Type B pancreatic cell (in vitro differentiated cells): ENCODE measurements around the gene ELP5. TPM values are rescaled to one million over a fixed set of nuclear protein-coding genes. Genes with fewer than 3 reads are reported as not detected.

Experiments used
- DNase-seq: peaks from one replicate; pipeline ENCODE4 v3.0.0; 2021; ENCODE audit warnings: mixed read lengths; ENCODE audit not compliant: unreplicated experiment; ENCODE audit errors: extremely low spot score
- H3K27ac Mint-ChIP-seq: 2 replicates; pipeline ENCODE4 v1.8.0; 2021; ENCODE audit warnings: mild to moderate bottlenecking, mixed read lengths
- H3K27me3 Mint-ChIP-seq: 2 replicates; pipeline ENCODE4 v1.8.0; 2021; ENCODE audit warnings: mixed read lengths
- H3K36me3 Mint-ChIP-seq: 2 replicates; pipeline ENCODE4 v1.8.0; 2021; ENCODE audit warnings: mixed read lengths
- H3K4me1 Mint-ChIP-seq: one replicate; pipeline ENCODE4 v1.8.0; 2021; ENCODE audit warnings: mixed read lengths; ENCODE audit not compliant: unreplicated experiment
- H3K4me3 Mint-ChIP-seq: 2 replicates; pipeline ENCODE4 v1.8.0; 2021; ENCODE audit warnings: mild to moderate bottlenecking, mixed read lengths
- H3K9me3 Mint-ChIP-seq: 2 replicates; pipeline ENCODE4 v1.8.0; 2021; ENCODE audit warnings: mixed read lengths
- CTCF ChIP-seq: fragments of 200-600 bp; sonication (generic); conservative IDR thresholded peaks from 2 replicates; pipeline ENCODE4 v1.5.0; 2021; ENCODE audit warnings: antibody characterized with exemption, mild to moderate bottlenecking
- total RNA-seq: library from RNA; stranded (reverse); gene quantifications from 2 replicates; pipeline ENCODE4 v1.2.1, GENCODE V29; 2021; ENCODE audit warnings: low replicate concordance

ELP5 gene
- total RNA-seq, 1 donor from 2014 or later, result 55.7 TPM

GRCh38 chr17:7281074-7281952 lies 29.3 kb downstream of the ELP5 start, which contains the start of gene SLC2A4:
SLC2A4 (plus strand) TSS chr17:7281718; CDS start chr17:7281935, 217 bp downstream.
- H3K4me3 Mint-ChIP-seq, result peak within 1 kb of the TSS; percentile 88
- peak; percentile 98 for DNase-seq
- H3K27me3 Mint-ChIP-seq, result peaks cover 6% of the 10 kb centered on the region
- no peaks in the 10 kb centered on the region for H3K36me3 Mint-ChIP-seq
- H3K4me1 Mint-ChIP-seq, result peaks cover 15% of the 10 kb centered on the region
- no peaks in the 10 kb centered on the region for H3K9me3 Mint-ChIP-seq
- peak within 1 kb of the TSS; percentile 83 for H3K27ac Mint-ChIP-seq
- TF ChIP-seq CTCF, result no peak

GRCh38 chr17:7281953-7282751 lies 30.1 kb downstream of the ELP5 start:
- no peak for DNase-seq
- H3K27ac Mint-ChIP-seq, result no peak overlapping the region
- H3K36me3 Mint-ChIP-seq, result no peaks in the 10 kb centered on the region

DNA sequence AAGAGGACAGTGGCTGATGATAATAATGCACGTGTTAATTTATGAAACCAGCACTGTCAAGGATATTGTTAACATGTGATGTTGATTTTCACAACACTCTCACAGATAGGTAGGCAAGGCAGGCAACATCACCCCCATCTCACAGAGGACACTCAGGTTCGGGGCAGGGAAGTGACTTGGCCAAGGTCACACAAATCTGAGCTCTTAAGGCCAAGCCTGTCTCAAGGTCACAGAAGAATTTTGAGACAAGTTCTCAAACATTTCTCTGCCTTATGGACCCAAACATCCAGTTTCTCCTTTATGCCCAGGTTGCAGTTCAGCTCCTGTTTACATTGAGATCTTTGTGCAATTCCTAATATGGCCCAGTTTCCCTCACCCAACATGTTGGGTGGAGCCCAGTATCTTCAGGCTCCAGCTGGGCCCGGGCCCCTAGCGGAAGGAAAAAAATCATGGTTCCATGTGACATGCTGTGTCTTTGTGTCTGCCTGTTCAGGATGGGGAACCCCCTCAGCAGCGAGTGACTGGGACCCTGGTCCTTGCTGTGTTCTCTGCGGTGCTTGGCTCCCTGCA lies 30.8 kb downstream of the ELP5 start:
- H3K27ac Mint-ChIP-seq, result no peak overlapping the region
- H3K27me3 Mint-ChIP-seq, result peaks cover 8% of the 10 kb centered on the region
- TF ChIP-seq CTCF, result no peak
- H3K36me3 Mint-ChIP-seq, result no peaks in the 10 kb centered on the region
- H3K4me1 Mint-ChIP-seq, result peaks cover 15% of the 10 kb centered on the region
- no peaks in the 10 kb centered on the region for H3K9me3 Mint-ChIP-seq
- H3K4me3 Mint-ChIP-seq, result peak overlapping the region; percentile 88
- no peak for DNase-seq

More at GRCh38 chr17:7281953-7282751, 30.1 kb downstream of the ELP5 start:
- Mint-ChIP-seq H3K27me3 (peaks cover 6% of the 10 kb centered on the region), H3K4me3 (peak overlapping the region; percentile 88), H3K9me3 (no peaks in the 10 kb centered on the region), H3K4me1 (peaks cover 15% of the 10 kb centered on the region)
- no peak for TF ChIP-seq CTCF

DNA sequence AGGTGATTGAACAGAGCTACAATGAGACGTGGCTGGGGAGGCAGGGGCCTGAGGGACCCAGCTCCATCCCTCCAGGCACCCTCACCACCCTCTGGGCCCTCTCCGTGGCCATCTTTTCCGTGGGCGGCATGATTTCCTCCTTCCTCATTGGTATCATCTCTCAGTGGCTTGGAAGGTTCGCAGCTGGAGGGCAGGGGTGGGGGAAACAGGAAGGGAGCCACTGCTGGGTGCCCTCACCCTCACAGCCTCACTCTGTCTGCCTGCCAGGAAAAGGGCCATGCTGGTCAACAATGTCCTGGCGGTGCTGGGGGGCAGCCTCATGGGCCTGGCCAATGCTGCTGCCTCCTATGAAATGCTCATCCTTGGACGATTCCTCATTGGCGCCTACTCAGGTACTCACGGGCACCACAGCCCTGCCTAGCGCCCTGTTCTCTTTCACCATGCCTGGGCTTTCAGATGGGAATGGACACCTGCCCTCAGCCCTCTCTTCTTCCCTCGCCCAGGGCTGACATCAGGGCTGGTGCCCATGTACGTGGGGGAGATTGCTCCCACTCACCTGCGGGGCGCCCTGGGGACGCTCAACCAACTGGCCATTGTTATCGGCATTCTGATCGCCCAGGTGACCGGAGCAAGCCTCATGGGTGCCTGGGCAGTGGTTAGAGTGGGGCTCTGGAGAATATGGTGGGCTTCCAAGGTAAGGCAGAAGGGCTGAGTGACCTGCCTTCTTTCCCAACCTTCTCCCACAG lies 31.6 kb downstream of the ELP5 start:
- Mint-ChIP-seq H3K27me3 (peaks cover 14% of the 10 kb centered on the region), H3K9me3 (no peaks in the 10 kb centered on the region), H3K4me3 (peak overlapping the region; percentile 88), H3K27ac (no peak overlapping the region), H3K36me3 (no peaks in the 10 kb centered on the region), H3K4me1 (peaks cover 15% of the 10 kb centered on the region)
- TF ChIP-seq CTCF, result no peak
- DNase-seq, result no peak

- Mint-ChIP-seq H3K27ac (no peak overlapping the region), H3K4me1 (peaks cover 14% of the 10 kb centered on the region), H3K27me3 (peaks cover 14% of the 10 kb centered on the region), H3K9me3 (no peaks in the 10 kb centered on the region), H3K4me3 (no peak overlapping the region), H3K36me3 (no peaks in the 10 kb centered on the region)
- no peak for TF ChIP-seq CTCF
- DNase-seq, result no peak
Measured at GRCh38 chr17:7284911-7285310, 32.9 kb downstream of the ELP5 start.
